Activated B cell treated with CpG ODN at 0.5 μM for 24 hours (primary cell): ENCODE measurements around the gene NKIRAS1. TPM values are rescaled to one million over a fixed set of nuclear protein-coding genes. Genes with fewer than 3 reads are reported as not detected.

ENCODE experiments used
- ATAC-seq: fragments of 200-7000 bp; cut with Tn5 transposase; one replicate; pipeline ENCODE4 v1.10.0; 2021; ENCODE audit warnings: low read depth, mild to moderate bottlenecking, moderate library complexity
- CTCF ChIA-PET: fragments of 350-600 bp; sonication (Branson Sonifier 250); formaldehyde crosslinking; loops from one replicate; lab custom pipeline; 2021; ENCODE audit warnings: antibody characterized with exemption; lab: Charles Lee
- POLR2A ChIA-PET: fragments of 350-600 bp; sonication (Branson Sonifier 250); formaldehyde crosslinking; loops from one replicate; lab custom pipeline; 2021; ENCODE audit warnings: antibody characterized with exemption; lab: Charles Lee
- DNase-seq: peaks from one replicate; pipeline ENCODE4 v3.0.0; 2022
- H3K27ac Mint-ChIP-seq: one replicate; pipeline ENCODE4 v1.8.0; 2020; ENCODE audit warnings: mixed read lengths
- H3K27me3 Mint-ChIP-seq: one replicate; pipeline ENCODE4 v1.8.0; 2021; ENCODE audit warnings: mixed read lengths
- H3K36me3 Mint-ChIP-seq: one replicate; pipeline ENCODE4 v1.8.0; 2021; ENCODE audit warnings: low read depth, mixed read lengths
- H3K4me1 Mint-ChIP-seq: one replicate; pipeline ENCODE4 v1.8.0; 2021; ENCODE audit warnings: mixed read lengths
- H3K4me3 Mint-ChIP-seq: one replicate; pipeline ENCODE4 v1.8.0; 2020; ENCODE audit warnings: mild to moderate bottlenecking, mixed read lengths
- H3K9me3 Mint-ChIP-seq: one replicate; pipeline ENCODE4 v1.8.0; 2020; ENCODE audit warnings: mixed read lengths
- intact Hi-C: fragments of 100-400 bp; cut with micrococcal nuclease; formaldehyde crosslinking; loops from one replicate; pipeline ENCODE4 v1.15.1; 2024
- total RNA-seq: library from RNA; stranded (reverse); gene quantifications from 2 replicates; pipeline ENCODE4 v1.2.3, GENCODE V29; 2022
- TF ChIP-seq, protein P1 (sequence below): fragments of 200-600 bp; IDR thresholded peaks from one replicate; pipeline ENCODE4 v1.8.0; 2022; ENCODE audit warnings: antibody characterized with exemption, mild to moderate bottlenecking

The NKIRAS1 gene
- total RNA-seq, 1 donor from 2014 or later, result 3.4 TPM

DNA sequence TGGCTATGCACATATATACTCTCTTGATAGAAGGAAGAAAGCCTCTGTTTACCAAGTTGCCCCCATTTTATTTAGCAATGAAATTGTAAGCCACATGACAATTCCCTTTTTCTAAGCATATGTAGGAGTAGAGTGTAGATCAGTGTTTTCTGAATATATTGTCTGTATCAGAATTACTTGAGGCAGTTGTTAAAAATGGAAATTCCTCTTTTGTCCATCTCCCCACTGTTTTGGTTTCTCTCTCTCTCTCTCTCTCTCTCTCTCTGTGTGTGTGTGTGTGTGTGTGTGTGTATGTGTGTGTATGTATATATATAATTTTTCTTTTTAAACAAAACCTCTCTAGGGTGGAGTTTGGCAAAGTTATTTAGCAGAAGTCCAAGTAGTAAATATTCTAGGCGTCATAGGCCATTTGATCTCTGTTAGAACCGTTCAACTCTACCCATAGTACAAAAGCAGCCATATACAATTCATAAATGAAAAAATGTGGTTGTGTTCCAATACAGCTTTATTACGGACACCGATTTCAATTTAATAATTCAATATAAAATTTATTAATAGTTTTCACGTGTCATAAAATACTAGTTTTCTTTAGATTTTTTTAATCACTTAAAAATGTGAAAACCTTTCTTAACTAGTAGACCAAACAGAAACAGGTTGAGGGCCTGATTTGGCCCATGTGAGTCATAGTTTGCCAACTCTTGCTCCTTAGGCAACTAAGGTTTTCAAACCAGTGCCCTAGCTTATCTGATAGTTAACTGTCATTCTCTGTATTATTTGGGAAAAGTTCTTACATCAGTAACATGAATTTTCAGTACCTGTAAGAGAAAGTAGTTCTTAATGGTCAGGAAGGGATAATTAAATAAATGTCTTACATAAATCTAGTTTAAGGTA is 71.2 kb downstream of the NKIRAS1 start:
- H3K27me3 Mint-ChIP-seq, result no peaks in the 10 kb centered on the region
- H3K27ac Mint-ChIP-seq, result no peak overlapping the region
- DNase-seq, result no peak
- peaks cover 5% of the 10 kb centered on the region for H3K36me3 Mint-ChIP-seq
- intact Hi-C loops, result no loop called here
- ChIA-PET CTCF (interaction anchor here (1.5 kb wide), 1 partner anchor 12 kb away, joined by 8 read pairs; no protein-coding TSS in a partner anchor), POLR2A (interaction anchor here (0.6 to 1.0 kb wide), 2 partner anchors 16 to 191 kb away, joined by 5 to 11 read pairs; no protein-coding TSS in a partner anchor)
- H3K9me3 Mint-ChIP-seq, result no peaks in the 10 kb centered on the region
- TF ChIP-seq, protein P1, sequence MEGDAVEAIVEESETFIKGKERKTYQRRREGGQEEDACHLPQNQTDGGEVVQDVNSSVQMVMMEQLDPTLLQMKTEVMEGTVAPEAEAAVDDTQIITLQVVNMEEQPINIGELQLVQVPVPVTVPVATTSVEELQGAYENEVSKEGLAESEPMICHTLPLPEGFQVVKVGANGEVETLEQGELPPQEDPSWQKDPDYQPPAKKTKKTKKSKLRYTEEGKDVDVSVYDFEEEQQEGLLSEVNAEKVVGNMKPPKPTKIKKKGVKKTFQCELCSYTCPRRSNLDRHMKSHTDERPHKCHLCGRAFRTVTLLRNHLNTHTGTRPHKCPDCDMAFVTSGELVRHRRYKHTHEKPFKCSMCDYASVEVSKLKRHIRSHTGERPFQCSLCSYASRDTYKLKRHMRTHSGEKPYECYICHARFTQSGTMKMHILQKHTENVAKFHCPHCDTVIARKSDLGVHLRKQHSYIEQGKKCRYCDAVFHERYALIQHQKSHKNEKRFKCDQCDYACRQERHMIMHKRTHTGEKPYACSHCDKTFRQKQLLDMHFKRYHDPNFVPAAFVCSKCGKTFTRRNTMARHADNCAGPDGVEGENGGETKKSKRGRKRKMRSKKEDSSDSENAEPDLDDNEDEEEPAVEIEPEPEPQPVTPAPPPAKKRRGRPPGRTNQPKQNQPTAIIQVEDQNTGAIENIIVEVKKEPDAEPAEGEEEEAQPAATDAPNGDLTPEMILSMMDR, result no peak
- no peak overlapping the region for H3K4me3 Mint-ChIP-seq
- H3K4me1 Mint-ChIP-seq, result peaks cover 29% of the 10 kb centered on the region
- ATAC-seq, result no peak

DNA sequence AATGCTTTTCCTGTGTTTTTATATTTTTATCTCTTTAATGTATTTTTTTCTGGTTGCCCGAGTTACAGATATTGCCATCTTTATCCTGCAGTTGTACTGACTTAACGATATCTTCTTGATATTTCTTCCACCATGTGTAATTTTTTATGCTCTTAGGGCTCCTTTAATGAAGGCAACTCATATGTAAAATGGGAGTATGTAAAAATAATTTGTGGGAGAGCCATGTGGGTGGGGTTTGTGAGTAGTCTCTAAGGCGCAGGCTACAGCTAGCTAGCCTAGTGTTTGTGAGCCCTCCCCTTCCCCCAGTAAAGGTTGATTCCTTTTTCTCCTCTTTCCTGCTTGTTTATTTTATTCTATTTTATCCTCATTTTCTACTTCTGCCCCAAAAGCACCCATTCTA is 72.9 kb downstream of the NKIRAS1 start:
- no peaks in the 10 kb centered on the region for H3K27me3 Mint-ChIP-seq
- ChIA-PET CTCF (interaction anchor here (1.5 kb wide), 1 partner anchor 10 kb away, joined by 8 read pairs; no protein-coding TSS in a partner anchor), POLR2A (no interaction called here)
- no peak for ATAC-seq
- H3K4me3 Mint-ChIP-seq, result no peak overlapping the region
- peaks cover 5% of the 10 kb centered on the region for H3K36me3 Mint-ChIP-seq
- intact Hi-C loops, result loop anchor here (1.0 kb wide), 1 partner anchor 13 kb away; no protein-coding TSS in a partner anchor
- TF ChIP-seq, protein P1, result no peak
- H3K27ac Mint-ChIP-seq, result no peak overlapping the region
- no peaks in the 10 kb centered on the region for H3K9me3 Mint-ChIP-seq
- H3K4me1 Mint-ChIP-seq, result peaks cover 41% of the 10 kb centered on the region
- no peak for DNase-seq

Other genes with a start within 250 kb of the NKIRAS1 start
- gene UBE2E1, start 111.0 kb downstream of the NKIRAS1 start, total RNA-seq, result 79.9 and 85.2 TPM in 2 replicates
- 2,710 and 2,947 TPM in 2 replicates for gene RPL15, start 142 bp upstream of the NKIRAS1 start, total RNA-seq
- 20.6 and 25.0 TPM in 2 replicates for gene NR1D2, start 28.3 kb upstream of the NKIRAS1 start, total RNA-seq